ENCODE measurements around the gene C1QBP.

The C1QBP gene

GRCh38 chr17:5478992-5479391 lies 40.0 kb upstream of the C1QBP start:
- H3K27ac ChIP-seq (replicated peaks), result no peak overlapping the region
- H3K27me3 ChIP-seq (ENCODE audit: insufficient read depth, poor library complexity, severe bottlenecking), result no peaks in the 10 kb centered on the region
- no peak overlapping the region for H3K4me3 ChIP-seq (replicated peaks; ENCODE audit: insufficient read depth, low read length)
- DNase-seq (ENCODE audit: low read depth in 1 of 2, low spot score in 1 of 2), result no peak
- no peak for TF ChIP-seq CTCF (IDR thresholded peaks at IDR 0.05; ENCODE audit: insufficient read depth, low read length)
- TF ChIP-seq SPI1 (IDR thresholded peaks at IDR 0.05; ENCODE audit: borderline replicate concordance, low read depth), result no peak
- TF ChIP-seq POLR2AphosphoS5 (IDR thresholded peaks at IDR 0.05; ENCODE audit: low read depth), result no peak
- no peak for TF ChIP-seq REST (IDR thresholded peaks at IDR 0.05; ENCODE audit: insufficient replicate concordance, low read depth)

- no peak for DNase-seq (ENCODE audit: low read depth in 1 of 2, low spot score in 1 of 2)
- TF ChIP-seq POLR2AphosphoS5 (IDR thresholded peaks at IDR 0.05; ENCODE audit: low read depth), result no peak
- no peak for TF ChIP-seq REST (IDR thresholded peaks at IDR 0.05; ENCODE audit: insufficient replicate concordance, low read depth)
- TF ChIP-seq CTCF (IDR thresholded peaks at IDR 0.05; ENCODE audit: insufficient read depth, low read length), result no peak
- TF ChIP-seq SPI1 (IDR thresholded peaks at IDR 0.05; ENCODE audit: borderline replicate concordance, low read depth), result no peak
- no peak for TF ChIP-seq GABPA (IDR thresholded peaks at IDR 0.05; ENCODE audit: low read depth)
- Histone ChIP-seq H3K27me3 (ENCODE audit: insufficient read depth, poor library complexity, severe bottlenecking) (no peaks in the 10 kb centered on the region), H3K27ac (replicated peaks) (no peak overlapping the region), H3K4me3 (replicated peaks; ENCODE audit: insufficient read depth, low read length) (no peak overlapping the region)
Observed at GRCh38 chr17:5473906-5474305, 35.0 kb upstream of the C1QBP start.

GRCh38 chr17:5472511-5472910 lies 33.6 kb upstream of the C1QBP start:
- no peak overlapping the region for H3K27ac ChIP-seq (replicated peaks)
- no peak for TF ChIP-seq REST (IDR thresholded peaks at IDR 0.05; ENCODE audit: insufficient replicate concordance, low read depth)
- no peak for TF ChIP-seq SPI1 (IDR thresholded peaks at IDR 0.05; ENCODE audit: borderline replicate concordance, low read depth)
- no peak for TF ChIP-seq CTCF (IDR thresholded peaks at IDR 0.05; ENCODE audit: insufficient read depth, low read length)
- no peak for TF ChIP-seq POLR2AphosphoS5 (IDR thresholded peaks at IDR 0.05; ENCODE audit: low read depth)
- no peak for TF ChIP-seq GABPA (IDR thresholded peaks at IDR 0.05; ENCODE audit: low read depth)
- DNase-seq (ENCODE audit: low read depth in 1 of 2, low spot score in 1 of 2), result no peak
- H3K4me3 ChIP-seq (replicated peaks; ENCODE audit: insufficient read depth, low read length), result no peak overlapping the region
- no peaks in the 10 kb centered on the region for H3K27me3 ChIP-seq (ENCODE audit: insufficient read depth, poor library complexity, severe bottlenecking)
